ENCODE results near the gene CAMKV.
A peak's percentile ranks its signal among the peaks of the same experiment; 100 is the strongest.
"Not testable (repeated sequence)": the region's sequence is repeated elsewhere in the genome, so short reads cannot be mapped to it uniquely, and the experiment has no call there.

The CAMKV gene, protein sequence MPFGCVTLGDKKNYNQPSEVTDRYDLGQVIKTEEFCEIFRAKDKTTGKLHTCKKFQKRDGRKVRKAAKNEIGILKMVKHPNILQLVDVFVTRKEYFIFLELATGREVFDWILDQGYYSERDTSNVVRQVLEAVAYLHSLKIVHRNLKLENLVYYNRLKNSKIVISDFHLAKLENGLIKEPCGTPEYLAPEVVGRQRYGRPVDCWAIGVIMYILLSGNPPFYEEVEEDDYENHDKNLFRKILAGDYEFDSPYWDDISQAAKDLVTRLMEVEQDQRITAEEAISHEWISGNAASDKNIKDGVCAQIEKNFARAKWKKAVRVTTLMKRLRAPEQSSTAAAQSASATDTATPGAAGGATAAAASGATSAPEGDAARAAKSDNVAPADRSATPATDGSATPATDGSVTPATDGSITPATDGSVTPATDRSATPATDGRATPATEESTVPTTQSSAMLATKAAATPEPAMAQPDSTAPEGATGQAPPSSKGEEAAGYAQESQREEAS

DNA sequence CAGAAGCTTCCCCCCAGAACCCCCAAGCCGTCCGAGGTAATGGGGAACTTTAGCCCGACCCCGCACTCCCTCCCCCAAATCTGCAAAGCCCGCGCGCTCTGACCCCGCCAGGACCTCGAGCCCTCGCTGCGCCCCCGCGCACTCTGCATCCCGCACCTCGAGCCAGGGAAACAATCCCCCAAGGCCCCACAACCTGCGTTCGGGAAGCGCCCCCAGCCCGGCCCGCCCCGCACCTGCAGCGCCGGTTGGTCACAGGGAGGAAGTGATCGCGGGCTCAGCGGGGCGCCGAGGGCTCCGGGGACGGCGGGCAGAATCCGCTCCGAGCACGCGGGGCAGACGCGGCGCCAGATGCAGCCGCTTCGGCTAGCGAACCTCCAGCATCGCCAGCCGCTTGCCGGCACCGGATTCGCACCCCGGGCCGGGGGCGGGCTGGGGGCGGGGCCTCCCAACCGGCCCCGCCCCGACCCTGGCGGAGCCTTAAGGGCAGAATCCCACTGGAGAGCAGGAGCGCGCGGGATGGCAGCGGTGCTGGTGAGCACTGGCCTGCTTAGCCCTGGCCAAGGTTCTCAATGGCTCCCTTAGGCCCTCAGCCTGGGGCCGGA, at the start of gene CAMKV:
TSS of gene CAMKV (minus strand) at position 382 of the 602 bp plus-strand sequence. CDS start 7,518 bp downstream, outside the sequence.
- no peak for DNase-seq

DNA sequence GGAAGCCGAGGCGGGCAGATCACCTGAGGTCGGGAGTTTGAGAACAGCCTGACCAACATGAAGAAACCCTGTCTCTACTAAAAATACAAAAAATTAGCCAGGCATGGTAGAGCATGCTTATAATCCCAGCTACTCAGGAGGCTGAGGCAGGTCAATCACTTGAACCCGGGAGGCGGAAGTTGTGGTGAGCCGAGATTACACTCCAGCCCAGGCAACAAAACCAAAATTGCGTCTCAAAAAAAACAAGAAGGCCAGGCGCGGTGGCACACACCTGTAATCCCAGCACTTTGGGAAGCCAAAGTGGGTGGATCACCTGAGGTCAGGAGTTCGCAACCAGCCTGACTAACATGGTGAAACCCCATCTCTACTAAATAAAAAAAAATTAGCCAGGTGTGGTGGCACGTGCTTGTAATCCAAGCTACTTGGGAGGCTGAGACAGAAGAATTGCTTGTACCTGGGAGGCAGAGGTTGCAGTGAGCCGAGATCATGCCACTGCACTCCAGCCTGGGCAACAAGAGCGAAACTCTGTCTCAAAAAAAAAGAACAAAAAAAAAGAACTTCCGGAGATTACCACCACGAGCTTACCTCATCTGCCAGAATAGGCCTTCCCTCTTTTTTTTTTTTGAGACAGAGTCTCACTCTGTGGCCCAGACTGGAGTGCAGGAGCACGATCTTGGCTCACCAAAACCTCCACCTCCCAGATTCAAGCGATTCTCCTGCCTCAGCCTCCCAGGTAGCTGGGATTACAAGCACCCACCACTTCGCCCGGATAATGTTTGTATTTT, 48.3 kb upstream of the CAMKV start:
- DNase-seq: not testable (repeated sequence)

DNA sequence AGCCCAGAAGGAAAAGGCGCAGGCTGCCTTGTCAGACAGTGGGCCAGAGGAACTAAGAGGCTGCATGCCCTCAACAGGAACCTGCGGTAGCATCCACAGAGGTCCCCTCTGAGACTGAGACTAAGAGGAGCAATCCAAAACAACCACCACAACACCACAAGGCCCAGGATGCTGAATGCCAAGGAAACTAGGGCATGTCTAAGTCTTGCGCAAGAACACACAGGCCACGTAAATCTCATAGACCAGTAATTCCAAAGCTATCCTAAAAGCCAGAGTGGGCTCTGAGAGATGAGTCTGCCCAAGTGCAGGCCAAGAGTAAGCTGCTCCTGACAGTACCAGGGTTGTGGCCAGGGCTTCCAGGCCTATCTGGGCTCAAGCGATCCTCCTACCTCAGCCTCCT, 47.0 kb upstream of the CAMKV start:
- no peak for DNase-seq

DNA sequence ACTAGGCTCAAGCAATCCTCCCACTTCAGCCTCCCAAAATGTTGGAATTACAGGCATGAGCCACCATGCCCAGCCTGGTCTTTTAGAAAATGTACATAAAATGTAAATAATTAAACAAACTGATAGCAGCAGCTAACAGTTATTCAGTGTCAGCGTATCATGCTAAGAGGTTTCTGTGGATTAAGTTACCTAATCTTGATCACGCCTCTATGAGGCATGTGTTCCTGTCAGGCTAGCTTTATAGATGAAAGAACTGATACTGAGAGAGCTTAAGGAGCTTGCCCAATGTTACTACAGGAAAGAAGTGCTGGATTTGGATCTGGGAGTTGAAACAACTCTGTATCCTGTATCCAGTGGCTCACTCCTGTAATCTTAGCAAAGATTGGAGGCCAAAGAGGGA, 45.2 kb upstream of the CAMKV start:
- no peak for DNase-seq

DNA sequence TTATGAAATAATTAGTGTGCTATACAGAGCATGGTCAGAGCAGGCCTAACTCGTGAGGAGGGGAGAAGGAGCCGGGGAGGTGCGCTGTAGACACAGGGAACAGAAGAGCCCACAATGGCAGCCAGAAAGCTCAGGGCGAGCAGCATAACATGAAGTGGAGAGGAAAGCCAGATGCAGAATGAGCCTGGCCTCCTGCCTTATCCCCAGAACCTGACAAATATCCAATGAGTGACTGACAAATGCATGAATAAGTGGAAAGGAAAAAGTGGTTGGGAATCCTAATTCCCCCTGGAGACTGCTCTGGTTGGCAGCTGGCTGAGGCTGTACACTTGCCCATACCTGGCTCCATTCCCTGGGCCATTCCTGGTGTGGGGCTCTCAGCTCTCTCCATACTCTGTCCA, 43.2 kb upstream of the CAMKV start:
- peak; percentile 49 to 66 for DNase-seq

DNA sequence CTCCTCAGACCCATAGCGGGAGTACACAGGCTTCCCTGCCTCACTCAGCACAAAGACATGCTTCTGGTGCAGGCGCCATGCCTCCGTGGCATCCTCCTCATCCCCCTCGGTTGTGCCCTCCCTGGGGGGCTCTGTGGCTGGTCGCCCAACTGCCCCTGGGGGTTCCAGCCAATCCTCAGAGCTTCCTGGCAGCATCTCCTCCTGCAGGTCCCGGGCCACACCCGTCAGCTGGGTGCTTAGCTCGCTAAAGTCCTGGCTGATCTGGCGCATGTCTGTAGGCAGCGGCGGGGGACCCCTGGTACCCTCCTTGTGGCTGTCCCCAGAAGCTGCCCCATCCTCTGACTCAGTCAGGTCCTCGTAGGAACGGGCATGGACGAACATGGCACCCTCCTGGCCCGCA, 41.9 kb upstream of the CAMKV start:
- DNase-seq: no peak

DNA sequence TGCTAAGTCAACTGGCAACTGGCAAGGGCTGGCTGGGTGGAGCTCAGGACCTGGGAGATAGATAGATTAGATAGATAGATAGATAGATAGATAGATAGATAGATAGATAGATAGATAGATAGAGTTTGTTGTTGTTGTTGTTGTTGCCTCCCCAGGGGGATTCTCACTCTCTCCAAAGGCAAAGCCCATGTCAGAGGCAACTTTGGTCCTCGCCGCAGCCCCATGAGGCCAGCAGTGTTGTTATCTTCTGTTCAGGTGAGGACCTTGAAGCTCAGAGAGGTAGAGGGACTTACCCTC, 41.4 kb upstream of the CAMKV start:
- DNase-seq: no peak

DNA sequence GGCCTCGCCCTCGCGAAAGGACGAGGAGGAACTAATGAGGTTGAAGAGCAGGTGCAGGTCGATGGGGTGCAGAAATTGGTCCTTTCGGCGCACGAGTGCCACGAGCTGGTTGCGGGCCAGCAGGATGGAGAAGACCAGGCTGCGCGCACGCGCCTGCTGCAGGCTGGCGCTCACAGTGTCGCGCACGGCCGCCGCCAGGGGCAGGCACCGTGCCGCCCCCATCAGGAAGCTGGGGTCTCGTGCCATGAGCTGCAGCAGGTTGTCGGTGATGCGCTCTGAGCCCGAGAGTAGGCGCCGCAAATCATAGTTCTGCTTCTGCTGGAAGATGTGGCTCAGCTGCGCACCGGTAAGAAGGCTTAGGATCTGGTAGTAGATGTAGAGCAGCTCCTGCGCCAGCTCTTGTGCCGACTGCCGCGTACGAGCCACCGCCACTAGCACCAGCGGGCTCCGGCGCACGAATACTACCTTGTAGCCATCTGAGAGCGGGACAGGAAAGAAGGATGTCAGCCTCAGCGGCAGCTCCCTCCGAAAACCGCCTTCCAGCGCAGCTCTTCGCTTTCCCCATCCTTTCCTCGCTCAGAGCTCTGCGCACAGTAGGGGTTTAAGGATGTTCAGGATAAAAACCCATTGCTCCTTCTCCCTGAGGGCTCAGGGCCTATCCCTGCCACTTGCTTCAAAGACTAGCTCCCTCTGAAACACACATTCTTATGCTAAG, 40.9 kb upstream of the CAMKV start:
- DNase-seq: no peak

DNA sequence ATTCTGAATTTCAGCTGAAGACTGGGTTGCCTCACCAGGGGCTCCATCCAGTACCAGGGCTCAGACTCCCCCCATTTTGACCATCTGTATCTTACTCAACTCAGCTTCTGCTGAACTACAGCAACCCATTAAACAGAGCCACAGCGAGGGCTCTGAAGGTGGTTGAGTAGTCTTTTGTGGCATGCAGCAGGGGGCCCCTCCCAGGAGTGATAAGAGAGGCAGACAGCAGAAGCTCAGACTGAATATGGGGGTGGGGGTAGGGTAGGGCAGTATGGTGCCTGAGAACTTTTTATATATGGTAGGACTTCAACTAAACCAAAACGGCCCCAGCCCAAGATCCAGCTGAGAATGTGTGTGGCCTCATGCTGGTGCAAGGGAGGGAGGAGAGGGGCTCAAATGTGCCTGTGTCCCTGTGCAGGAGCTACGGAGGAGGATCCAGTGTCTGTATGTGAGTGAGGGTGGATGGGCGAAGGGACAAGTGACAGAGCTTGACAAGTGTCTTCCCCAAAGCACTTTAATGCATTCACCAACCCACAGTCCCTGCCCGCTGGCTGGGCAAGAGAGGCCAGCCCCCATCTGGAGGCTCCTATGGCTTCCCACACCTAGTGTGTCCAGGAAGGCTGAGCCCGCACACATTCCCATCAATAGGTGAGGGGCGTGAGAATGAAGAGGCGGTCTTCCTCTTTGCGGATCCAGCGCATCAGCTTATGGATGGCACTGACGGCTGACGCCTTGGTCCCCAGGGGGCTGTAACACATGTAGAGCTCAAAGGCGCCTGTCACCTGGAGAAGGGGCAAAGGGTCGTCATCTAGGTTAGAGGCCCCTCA, 38.9 kb upstream of the CAMKV start:
- no peak for DNase-seq

DNA sequence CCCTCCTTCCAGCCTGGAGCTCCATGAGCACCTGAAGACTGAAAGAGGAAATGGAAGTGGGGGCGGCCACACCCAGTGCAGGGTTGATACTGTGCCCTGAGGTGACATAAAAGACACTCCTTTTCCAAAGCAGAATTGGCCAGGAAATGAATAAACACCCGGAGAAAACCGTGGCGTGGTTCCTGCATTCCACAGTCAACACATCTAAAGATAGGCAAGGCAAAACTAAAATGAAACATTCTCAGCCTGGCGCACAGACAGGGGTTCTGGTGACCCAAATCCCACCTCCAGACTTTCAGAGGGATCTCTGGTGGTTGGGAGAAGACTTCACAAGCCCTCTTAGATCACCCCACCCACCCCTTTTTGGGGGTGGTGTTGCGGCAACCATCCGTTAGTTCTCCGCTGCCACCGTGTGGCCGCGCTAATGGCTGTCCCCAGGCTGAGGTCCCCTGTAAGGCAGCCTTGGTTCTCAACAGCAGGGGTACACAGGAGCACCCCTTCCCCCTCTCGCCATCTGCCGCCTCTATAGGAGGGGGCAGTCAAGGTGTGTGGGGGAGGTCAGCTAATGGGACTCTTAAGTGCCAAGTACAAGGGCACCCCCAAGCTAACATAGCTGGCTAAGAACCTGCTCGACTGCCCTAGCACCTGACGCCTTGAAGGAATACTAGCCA, 36.5 kb upstream of the CAMKV start:
- DNase-seq: no peak

DNA sequence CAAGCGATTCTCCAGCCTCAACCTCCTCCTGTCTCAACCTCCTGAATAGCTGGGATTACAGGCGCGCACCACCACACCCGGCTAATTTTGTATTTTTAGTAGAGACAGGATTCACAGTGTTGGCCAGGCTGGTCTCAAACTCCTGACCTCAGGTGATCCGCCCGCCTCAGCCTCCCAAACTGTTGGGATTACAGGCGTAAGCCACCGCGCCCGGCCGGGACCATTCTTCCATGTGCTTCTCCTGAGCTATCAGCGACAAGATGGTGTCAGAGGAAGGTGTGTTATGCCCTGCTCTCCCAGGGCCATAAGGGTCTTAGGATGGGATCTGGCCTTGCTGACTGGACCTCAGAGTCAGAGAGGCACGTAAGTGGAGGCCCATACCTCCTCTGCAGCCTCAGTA, 34.7 kb upstream of the CAMKV start:
- not testable (repeated sequence) for DNase-seq

DNA sequence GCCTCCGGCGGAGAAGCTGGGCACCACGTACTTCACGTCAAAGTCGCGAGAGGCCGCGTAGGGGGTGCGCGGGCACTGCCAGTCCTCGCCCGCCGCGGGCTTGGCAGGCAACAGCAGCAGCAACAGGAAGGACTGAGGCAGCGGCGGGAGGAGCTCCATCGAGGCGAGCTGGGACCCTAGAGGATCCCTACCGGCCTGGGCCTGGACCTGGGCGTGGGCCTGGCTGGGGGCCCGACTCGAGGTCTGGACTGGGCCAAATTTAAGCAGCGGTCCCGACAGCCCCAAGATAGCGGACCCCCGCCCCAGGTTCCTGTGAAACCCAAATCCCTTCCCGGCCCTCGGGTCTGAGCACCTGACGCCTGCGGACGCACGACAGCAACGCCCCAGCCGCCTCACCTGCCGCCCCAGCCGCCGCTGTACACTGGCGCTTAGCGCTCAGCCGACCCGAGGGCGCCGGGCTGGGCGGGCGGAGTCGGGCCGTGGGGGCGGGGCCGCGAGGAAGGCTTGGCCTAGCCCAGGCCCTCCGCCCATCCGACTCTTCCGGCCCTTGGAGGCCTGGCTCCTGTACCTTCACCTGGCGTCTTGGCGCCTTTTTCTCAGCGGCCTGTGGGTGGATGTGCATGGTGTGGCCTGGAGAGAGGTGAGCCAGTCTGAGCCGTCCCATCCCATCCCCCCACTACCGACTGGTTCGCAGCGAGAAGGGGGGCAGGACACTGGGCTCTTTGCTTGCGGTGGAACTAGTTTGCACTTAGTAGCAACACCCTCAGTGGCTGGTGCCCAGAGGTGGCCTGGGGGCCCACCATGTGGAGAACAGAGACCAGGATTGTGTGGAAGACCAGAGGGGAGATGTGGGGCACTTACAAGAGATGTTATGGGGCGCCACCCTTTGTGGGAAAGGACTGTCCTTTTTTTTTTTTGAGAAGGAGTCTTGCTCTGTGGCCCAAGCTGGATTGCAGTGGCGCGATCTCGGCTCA, 34.0 kb upstream of the CAMKV start, which contains the start of gene MST1R:
TSS of gene MST1R (minus strand) at position 423 of the 974 bp plus-strand sequence. CDS start at position 159, 264 bp downstream.
- DNase-seq: peak; percentile 54 to 84

DNA sequence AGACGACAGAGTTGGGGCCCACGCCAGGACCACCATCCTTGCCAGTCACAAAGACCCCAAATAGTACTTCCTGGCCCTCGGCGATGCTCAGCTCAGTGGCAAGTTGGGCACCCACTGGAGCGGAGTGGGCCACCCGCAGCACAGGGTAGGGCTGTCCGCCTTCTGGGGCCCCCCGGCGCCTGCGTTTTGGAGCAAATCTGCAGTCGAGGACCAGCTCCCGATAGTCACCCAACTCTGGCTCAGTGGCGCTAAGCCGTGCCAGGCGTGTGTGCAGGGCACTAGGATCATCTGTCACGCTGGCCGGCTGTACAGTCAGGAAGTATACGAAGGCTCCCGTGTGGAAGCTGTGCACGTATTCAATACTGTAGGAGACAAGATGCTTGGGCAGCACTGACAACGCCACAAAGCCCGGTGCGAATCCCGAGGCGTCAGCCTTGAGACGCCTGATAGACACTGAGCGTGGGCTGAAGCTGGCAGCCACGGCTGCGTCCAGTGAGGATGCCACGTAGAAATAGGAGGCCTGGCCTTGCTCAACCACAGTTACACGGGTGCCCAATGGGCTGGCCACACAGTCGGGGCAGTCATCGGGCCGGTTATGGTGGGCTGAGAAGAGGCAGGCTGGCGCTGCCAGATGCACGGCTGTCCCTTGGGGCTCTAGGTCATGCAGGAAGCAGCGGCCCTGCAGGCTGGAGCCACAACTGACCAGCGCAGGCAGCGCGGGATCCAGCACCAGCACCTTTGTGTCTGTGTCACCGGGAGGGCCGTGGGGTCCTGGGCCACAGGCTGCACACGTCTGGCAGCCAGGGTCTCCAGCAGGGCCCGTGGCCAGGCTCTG, 33.0 kb upstream of the CAMKV start:
- DNase-seq: no peak

DNA sequence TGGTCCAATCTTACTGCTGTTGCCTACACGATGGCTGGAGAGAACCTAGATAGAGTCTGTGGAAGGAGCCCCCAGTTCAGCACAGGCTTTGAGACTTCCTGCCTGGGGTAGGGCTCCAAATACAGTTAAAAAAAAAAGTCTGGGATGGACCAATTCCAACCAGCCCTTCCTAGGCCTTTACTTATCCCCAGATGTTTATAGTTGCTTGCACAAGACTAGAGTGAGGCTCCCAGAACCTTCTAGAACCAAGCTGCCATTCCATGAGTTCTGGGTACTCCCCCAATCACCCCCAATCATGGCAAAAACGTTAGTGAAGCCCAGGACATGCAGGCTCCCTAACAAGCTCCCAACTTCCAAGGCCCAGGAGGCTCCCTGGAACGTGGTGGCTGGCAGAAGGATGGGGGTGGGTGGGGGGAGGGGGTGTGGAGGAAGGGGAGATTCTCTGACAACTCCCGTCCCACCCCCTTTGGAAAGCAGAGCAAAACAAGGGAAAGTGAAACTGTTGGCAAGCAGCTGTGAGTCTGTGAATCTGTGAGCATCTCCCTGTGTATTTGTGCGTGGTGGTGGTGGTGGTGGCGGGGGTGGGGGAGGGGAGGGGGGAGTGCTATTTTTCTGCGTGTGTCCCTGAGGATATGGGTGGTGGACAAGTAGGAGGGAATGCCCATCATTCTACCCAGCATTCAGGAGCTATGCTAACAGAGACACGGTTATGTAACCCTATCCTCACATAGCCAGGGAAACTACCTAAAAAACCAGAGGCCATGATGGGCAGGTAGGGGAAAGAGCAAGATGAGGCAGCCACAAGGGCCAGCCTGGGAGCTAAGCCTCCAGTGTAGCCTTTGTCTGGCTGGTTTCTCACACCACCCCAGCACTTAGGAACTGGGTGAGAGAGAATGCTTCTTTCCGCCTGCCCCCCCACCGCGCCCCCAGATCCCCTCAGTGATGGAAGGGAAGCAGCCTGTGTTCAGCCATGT, 31.9 kb upstream of the CAMKV start:
- DNase-seq: no peak

DNA sequence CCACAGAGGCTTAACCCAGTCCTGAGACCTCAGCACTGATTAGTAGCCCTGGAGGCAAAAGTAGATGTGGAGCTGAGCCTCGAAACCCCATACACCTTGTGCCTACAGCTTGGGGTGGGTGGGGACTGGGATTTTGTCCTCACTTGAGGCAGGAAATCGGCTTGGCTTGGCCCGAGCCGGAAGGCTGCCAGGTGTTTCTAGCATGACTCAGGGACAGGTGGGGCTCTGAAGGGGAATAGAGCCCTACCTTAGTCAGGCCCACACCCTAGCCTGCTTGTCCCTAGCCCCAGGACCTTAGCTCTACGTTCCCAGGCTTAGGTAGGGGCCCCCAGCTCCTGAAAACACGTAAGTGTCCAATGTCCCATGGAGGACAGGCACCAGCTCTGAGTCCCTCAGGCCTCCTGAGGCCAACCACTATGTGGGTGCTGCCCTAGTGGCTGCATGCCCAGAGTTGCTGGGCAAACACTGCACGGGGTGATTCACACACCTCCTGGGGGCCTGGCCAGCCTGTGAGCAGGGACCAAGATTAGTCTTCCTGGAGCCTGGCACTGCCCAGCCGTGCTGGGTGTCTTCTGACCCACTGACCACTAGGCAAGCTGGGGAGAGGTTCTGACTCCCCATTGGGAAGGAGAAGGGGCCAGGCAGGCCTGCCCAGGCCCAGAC, 30.9 kb upstream of the CAMKV start:
- no peak for DNase-seq

DNA sequence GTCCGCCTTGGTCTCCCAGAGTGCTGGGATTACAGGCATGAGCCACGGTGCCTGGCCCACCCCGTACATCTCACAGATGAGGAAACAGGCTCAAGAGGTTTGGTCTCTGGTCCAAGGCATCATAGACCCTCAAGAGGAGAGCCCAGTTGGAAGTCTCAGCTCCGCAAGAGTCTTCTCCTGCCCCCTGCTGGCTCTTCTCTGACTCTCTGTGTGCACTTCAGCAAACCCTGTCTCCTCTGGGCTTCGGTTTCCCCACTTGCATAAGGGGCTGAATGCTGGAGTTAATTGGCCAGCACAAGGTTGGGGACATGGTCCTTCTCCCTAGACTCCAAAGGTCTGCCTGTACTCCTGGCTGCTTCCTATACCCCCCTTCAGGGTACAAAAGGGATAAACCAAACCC, 30.1 kb upstream of the CAMKV start:
- DNase-seq: no peak

DNA sequence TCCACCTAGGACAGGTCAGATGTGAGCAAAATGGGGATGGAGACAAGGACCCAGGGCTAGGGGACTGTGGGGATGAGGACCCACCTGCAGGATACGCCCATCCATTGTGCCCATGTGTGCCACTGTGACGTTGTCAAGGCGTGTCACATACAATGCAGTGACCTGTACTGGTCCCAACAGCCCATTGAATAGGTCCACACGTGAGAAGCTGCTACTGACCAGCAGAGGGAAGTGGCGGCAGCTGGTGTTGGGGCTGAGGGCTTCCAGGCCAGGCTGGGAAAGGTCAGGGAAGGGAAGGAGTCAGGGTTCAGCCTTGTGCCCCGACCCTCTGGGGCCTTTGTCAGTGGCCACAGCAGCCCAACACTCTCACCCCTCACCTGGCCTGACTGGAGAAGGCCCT, 29.3 kb upstream of the CAMKV start:
- DNase-seq: no peak
